ENCODE measurements around the gene FGF11.
"Not testable (repeated sequence)": the region's sequence is repeated elsewhere in the genome, so short reads cannot be mapped to it uniquely, and the experiment has no call there.

Gene FGF11

GRCh38 chr17:7460850-7461660, 21.7 kb downstream of the FGF11 start:
- DNase-seq (ENCODE audit: low read depth, low spot score) = no peak

- DNase-seq (ENCODE audit: low read depth, low spot score) = no peak
Measured at GRCh38 chr17:7462474-7463371, 23.4 kb downstream of the FGF11 start.

DNA sequence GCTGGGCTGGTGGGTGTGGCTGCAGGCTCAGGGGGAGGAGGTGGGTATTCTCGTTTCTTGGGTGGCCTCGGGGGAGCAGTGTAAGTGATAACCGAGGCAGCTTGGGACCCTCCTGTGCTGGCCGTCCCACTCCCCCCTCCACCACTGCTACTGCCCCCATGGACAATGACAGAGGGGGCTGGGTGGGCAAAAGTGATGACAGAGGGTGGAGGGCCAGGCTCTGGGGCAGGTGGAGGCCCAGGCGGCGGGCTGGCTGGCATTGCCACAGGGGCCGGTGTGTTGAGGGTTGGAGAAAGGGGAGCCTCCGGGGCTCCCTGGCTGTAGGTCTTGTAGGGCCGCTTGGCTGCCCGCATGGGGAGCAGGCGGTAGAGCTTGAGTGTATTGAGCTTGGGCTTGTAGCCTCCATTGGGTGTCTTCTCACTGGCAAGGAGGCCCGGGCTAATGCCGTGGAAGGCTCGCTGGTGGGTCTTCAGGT, 24.1 kb downstream of the FGF11 start:
- no peak for DNase-seq (ENCODE audit: low read depth, low spot score)

DNA sequence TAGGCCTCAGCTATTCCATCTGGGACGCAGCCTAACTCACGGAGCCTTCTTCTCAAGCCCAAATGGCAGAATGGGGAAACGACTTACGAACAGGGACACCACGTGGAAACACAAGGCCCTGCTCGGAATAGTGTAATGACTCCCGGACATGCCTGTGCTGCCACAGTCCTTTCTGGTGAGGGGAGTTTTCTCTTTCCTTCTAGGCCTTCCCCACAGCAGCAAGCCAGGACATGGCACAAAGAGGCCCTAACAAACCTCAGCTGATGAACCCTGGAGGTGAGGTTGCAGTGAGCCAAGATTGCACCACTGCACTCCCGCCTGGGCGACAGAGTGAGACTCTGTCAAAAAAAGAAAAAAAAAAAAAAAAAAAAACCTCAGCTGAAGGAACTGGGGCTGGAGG, 24.8 kb downstream of the FGF11 start:
- no peak for DNase-seq (ENCODE audit: low read depth, low spot score)

DNA sequence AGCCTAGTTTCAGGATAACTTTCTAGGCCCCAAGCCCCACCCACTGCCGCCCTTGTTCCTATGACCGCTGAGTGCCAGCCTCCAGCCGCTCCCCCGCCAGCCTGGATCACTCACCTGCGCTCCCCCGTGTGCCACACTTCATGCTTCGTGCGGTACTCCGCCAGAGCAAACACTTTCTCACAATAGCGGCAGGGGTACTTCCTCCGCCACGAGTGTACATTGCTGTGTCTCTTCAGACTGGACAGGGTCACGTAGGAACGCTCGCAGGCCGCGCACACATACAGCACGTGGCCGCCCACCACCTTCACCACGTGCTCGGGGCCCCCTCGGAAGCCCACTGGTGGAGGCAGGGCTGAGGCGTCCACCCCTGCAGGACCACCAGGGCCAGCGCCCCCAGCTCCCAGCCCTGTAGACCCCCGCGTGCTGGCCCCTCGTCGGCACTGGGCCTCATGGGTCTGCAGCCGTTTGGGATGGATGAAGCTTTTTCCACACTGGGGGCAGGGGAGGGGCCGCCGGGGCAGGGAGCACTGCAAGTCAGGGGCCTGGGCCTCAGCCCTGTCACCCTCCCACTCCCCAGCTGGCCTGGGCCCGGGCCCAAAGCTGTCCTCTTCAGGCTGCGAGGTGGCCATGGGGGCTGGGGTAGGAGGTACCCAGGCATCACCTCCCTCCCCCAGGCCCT, 26.4 kb downstream of the FGF11 start:
- DNase-seq (ENCODE audit: low read depth, low spot score) = no peak

DNA sequence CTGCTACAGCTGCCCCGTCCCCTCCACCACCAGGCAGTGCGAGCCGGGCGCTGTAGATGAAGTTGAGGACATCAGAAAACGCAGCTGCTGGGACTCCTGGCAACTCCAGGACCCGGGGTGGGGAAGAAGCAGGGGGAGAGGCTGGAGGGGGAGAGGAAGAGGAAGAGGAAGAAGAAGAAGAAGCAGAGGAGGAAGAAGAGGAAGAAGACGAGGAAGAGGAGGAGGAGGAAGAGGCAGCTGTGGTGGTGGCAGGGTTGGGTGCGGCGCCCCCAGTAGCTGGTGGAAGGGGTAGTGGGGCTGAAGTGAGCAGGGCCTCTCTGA, 27.0 kb downstream of the FGF11 start:
- no peak for DNase-seq (ENCODE audit: low read depth, low spot score)

GRCh38 chr17:7466639-7467341, 27.5 kb downstream of the FGF11 start:
- DNase-seq (ENCODE audit: low read depth, low spot score) = no peak

DNA sequence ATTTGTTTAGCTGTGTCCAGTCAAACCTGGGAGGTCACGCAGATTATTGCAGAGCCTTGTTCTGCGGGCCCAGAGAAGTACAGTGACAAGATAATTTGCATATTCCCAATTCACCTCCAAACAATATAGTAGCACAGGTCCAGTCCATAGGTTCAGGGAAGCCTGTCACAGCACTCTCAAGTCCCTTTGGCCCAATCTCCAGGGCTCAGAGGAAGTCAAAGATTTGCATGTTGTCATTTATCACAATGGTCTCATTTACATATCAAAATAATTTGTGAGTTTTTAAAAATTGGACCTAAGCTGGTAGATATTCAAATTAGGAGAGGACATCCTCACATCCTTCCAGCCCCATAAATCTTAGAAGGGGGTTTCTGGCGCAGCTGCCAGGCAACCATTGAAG, 28.2 kb downstream of the FGF11 start:
- no peak for DNase-seq (ENCODE audit: low read depth, low spot score)

GRCh38 chr17:7468290-7468689, 29.0 kb downstream of the FGF11 start:
- DNase-seq (ENCODE audit: low read depth, low spot score) = no peak

- no peak for DNase-seq (ENCODE audit: low read depth, low spot score)
Measured at GRCh38 chr17:7468804-7469389, 29.6 kb downstream of the FGF11 start.

- not testable (repeated sequence) for DNase-seq (ENCODE audit: low read depth, low spot score)
Measured at GRCh38 chr17:7469843-7470242, 30.5 kb downstream of the FGF11 start.

- DNase-seq (ENCODE audit: low read depth, low spot score) = not testable (repeated sequence)
Measured at GRCh38 chr17:7470457-7470973, 31.2 kb downstream of the FGF11 start.

DNA sequence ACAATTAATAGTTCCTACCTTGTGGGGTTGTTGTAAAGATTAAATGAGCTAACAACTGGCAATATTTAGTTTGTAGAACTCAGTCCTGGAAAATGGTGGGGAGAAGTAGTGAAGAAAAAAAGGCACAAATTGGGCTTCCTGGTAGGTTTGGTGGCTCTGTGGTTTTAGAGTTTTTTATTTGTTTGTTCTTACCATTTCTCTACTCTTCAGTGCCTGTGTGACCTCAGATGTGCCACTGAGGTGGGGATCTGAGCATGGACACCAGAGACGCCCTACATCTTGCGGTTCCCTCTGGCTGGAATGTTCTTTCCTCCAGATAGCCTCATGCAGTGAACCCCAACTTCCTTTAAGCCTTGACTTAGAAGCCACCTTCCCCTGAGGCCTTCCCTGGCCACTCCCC, 32.4 kb downstream of the FGF11 start:
- no peak for DNase-seq (ENCODE audit: low read depth, low spot score)

DNA sequence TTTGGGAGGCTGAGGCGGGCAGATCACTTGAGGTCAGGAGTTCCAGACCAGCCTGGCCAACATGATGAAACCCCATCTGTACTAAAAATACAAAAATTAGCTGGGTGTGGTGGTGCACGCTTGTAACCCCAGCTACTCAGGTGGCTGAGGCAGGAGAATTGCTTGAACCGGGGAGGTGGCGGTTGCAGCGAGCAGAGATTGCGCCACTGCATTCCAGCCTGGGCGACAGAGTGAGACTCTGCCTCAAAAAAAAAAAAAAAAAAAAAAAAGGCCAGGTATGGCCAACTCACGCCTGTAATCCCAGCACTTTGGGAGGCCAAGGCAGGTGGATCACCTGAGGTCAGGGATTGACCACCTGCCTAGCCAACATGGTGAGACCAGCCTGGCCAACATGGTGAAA, 35.5 kb downstream of the FGF11 start:
- DNase-seq (ENCODE audit: low read depth, low spot score) = not testable (repeated sequence)

DNA sequence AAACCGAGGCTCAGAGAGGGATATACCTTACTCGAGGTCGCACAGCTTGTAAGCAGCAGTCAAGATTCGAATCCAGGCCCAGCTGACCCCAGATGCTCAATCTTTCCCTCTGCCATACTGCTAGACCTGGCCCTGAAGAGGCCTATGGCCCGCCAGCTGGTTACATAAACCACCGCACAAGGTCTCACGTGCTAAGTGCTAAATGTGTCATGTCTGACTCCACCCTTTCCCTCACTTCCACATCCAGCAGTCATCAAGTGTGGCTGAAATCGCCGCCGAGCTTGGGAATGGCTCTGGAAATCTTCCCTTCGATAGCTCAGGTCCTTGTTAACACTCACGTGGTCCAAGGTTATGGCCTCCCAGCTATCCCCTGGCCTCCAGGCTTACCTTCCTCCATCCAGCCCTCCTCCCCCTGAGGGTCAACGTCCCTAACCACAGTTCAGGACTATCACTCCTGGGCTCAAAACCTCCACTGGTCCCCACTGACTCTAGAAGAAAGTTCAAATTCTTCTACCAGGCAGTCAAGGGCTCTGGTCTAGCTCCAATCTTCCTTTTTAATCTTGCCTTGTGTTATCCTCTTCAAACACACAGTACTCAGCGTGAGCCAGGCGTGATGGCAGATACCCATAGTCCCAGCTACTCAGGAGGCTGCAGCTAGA, 36.6 kb downstream of the FGF11 start:
- DNase-seq (ENCODE audit: low read depth, low spot score) = no peak

DNA sequence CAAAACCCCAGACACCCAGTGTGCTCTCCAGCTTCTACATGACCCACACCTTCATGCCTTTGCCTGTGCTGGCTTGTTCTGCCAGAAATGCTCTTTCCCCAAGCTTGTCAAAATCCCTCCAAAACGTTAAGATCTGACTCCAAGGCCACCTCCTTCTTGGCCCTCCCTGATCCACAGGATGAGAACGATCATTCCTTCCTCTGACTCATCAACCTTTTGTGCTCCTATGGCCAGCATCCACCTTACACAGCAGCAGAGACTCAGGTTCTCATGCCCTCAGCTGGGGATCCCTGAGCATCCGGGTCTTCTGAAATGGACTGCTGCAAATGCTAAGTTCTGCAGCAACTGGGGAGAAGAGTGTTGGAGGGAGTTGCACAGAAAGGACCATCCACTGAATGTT, 37.2 kb downstream of the FGF11 start:
- no peak for DNase-seq (ENCODE audit: low read depth, low spot score)

DNA sequence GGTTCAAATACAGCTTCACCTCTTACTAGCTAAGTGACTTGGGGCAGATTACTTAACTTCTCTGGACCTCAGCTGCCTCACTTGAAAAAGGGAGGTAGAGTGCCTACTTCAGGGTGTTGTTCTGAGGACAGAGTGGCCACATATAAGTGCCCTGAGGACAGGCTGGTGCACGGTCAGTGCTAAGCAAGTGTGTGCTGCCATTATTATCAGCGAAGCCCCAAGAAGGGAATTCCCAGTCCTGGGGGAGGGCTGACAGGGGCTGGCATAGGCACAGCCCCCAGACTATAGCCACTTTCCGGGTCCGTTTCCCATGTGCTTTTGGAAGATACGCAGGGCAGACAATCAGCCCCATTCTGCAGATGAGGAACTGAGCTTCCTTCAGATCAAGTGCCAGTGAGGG, 37.6 kb downstream of the FGF11 start:
- no peak for DNase-seq (ENCODE audit: low read depth, low spot score)

- DNase-seq (ENCODE audit: low read depth, low spot score) = no peak
Measured at GRCh38 chr17:7477392-7478275, 38.3 kb downstream of the FGF11 start.
